ENCODE results near the gene PPRC1. TPM values are rescaled to one million over a fixed set of nuclear protein-coding genes. Genes with fewer than 3 reads are reported as not detected.
"Not testable (repeated sequence)": the region's sequence is repeated elsewhere in the genome, so short reads cannot be mapped to it uniquely, and the experiment has no call there.

Gene PPRC1
- total RNA-seq, 1 donor from 2014 or later, result 111 TPM

DNA sequence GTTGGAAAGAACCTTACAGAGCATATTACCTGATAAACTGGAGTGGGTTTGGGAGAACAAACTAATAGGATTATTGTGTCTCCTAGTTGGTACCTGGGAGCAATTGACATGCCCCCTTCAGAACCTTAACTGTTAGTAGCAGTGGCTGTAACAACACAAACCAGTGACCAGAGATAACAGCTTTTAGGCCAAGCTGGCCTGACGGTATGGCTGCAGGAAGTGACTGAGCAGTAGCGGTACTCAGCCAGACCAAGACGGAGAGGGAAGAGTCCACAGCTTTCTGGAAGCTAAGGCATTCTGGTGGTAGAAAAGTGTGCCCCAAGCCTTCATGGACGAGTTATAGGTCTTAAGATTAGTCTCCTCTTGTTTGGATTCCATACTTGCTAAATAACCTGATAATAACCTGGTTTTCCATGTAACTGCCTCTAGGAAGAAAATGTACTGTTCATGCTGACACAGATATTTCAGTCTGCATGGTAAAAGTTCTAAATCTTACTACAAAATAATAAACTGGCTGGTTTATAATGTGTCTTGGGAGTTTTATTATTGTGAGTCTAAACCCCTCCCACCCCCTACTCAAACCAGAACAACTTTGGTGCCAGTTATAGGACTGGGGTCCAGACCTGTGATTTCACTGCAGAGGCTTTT, 30.6 kb downstream of the PPRC1 start:
- DNase-seq, result no peak
- H3K9me3 Mint-ChIP-seq, result no peaks in the 10 kb centered on the region
- peaks cover 46% of the 10 kb centered on the region for H3K36me3 Mint-ChIP-seq (ENCODE audit: low read depth)
- no peak overlapping the region for H3K4me3 Mint-ChIP-seq
- intact Hi-C loops (cut with micrococcal nuclease), result no loop called here
- H3K27me3 Mint-ChIP-seq, result no peaks in the 10 kb centered on the region
- H3K27ac Mint-ChIP-seq, result no peak overlapping the region
- H3K4me1 Mint-ChIP-seq, result peaks cover 10% of the 10 kb centered on the region

DNA sequence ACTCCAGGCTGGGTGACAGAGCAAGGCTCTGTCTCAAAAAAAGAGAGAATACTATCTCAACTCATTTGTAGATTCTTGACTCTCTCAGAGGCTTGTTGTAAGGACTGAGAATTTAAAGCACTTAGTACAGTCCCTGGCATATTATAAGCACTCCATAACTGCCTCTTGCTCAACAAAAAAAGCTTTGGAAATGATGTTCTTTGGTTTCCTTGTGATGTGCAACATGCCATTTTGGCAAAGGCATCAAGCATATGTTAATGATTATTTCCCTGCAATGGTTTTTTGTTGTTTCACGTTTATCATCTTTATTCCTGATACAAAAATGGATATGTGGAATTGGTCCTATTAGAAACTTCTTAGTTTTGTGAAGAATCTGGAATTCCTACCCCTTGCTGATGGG, 35.0 kb downstream of the PPRC1 start:
- intact Hi-C loops (cut with micrococcal nuclease), result loop anchor here (2.0 to 5.0 kb wide), 3 partner anchors 179 to 309 kb away; partner anchors contain the start of gene NFKB2
- Mint-ChIP-seq H3K27me3 (peaks cover 2% of the 10 kb centered on the region), H3K4me3 (no peak overlapping the region), H3K27ac (no peak overlapping the region), H3K36me3 (ENCODE audit: low read depth) (peaks cover 12% of the 10 kb centered on the region), H3K9me3 (no peaks in the 10 kb centered on the region), H3K4me1 (peaks cover 8% of the 10 kb centered on the region)
- no peak for DNase-seq

DNA sequence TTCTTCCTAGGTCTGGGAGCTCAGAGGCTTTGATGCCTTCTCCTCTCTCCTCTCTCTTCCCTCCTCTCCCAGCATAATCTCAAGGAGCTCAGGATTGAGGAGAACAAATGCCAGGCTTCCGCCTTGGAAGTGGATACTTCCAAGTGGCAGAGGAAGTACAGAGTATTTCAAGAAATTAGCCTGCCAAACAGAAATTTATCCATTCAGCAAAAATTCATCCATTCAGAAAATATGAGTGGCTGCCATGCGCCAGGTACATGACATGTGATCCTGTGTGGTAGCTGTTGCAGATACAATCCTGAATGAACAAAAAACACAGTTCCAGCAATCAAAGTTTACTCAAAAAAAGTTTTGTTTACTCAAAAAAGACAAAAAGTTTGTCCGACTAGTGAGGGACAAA, 37.8 kb downstream of the PPRC1 start:
- H3K4me3 Mint-ChIP-seq, result no peak overlapping the region
- DNase-seq, result no peak
- H3K27ac Mint-ChIP-seq, result no peak overlapping the region
- H3K27me3 Mint-ChIP-seq, result peaks cover 3% of the 10 kb centered on the region
- H3K36me3 Mint-ChIP-seq (ENCODE audit: low read depth), result peaks cover under 1% of the 10 kb centered on the region
- no peaks in the 10 kb centered on the region for H3K9me3 Mint-ChIP-seq
- peaks cover 6% of the 10 kb centered on the region for H3K4me1 Mint-ChIP-seq
- intact Hi-C loops (cut with micrococcal nuclease), result no loop called here

DNA sequence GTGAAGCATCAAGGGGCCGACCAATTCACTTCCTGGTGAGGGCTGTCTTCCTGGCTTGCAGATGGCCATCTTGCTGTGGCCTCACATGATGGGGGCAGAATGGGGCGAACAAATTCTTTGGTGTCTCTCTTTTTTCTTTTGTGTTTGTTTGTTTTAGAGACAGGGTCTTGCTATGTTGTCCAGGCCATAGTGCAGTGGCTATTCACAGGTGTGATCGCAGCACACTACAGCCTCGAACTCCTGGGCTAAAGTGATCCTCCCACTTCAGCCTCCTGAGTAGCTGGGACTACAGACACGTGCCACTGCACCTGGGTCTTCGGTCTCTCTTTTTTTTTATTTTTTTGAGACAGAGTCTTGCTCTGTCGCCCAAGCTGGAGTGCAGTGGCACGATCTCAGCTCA, 39.4 kb downstream of the PPRC1 start:
- no peaks in the 10 kb centered on the region for H3K9me3 Mint-ChIP-seq
- H3K4me3 Mint-ChIP-seq, result no peak overlapping the region
- H3K36me3 Mint-ChIP-seq (ENCODE audit: low read depth), result no peaks in the 10 kb centered on the region
- intact Hi-C loops (cut with micrococcal nuclease), result no loop called here
- peaks cover 6% of the 10 kb centered on the region for H3K4me1 Mint-ChIP-seq
- peaks cover 5% of the 10 kb centered on the region for H3K27me3 Mint-ChIP-seq
- DNase-seq, result no peak
- H3K27ac Mint-ChIP-seq, result no peak overlapping the region

DNA sequence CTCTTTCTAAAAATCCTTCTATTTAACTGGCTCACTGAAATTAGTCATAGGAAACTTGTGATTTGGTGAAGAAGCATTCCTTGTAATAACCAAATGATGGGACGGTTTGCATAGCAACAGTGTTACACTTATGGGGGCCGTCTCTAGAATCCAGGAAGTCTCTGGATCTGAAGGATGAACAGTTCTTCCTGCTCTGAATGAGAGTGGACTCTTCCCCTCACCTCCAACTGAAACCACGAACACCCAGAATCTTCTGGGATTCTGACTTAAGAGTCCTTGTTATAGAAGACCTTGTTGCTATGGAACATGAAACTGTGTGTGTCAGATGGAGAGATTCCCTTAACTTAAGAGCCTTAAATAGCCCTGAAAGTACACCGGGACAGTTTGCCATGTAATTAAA, 42.6 kb downstream of the PPRC1 start:
- Mint-ChIP-seq H3K9me3 (no peaks in the 10 kb centered on the region), H3K4me1 (peaks cover 2% of the 10 kb centered on the region), H3K4me3 (no peak overlapping the region), H3K36me3 (ENCODE audit: low read depth) (no peaks in the 10 kb centered on the region), H3K27ac (no peak overlapping the region), H3K27me3 (peaks cover 7% of the 10 kb centered on the region)
- DNase-seq, result no peak
- intact Hi-C loops (cut with micrococcal nuclease), result no loop called here

DNA sequence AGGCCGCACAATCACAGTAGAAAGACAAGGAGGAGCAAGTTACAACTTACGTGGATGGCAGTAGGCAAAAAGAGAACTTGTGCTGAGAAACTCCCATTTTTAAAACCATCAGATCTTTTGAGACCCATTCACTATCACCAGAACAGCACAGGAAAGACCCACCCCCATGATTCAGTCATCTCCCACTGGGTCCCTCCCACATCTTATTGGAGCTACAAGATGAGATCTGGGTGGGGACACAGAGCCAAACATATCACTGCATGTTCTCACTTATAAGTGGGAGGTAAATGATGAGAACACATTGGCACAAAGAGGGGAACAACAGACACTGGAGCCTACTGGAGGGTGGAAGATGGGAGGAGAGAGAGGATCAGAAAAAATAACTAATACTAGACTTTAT, 51.8 kb downstream of the PPRC1 start:
- Mint-ChIP-seq H3K4me1 (peaks cover 15% of the 10 kb centered on the region), H3K36me3 (ENCODE audit: low read depth) (peaks cover 4% of the 10 kb centered on the region), H3K27ac (no peak overlapping the region), H3K4me3 (no peak overlapping the region), H3K9me3 (peaks cover 14% of the 10 kb centered on the region), H3K27me3 (peaks cover 6% of the 10 kb centered on the region)
- no peak for DNase-seq
- intact Hi-C loops (cut with micrococcal nuclease), result loop anchor here (5.0 kb wide), 1 partner anchor 43 kb away; the partner anchor contains the start of gene ELOVL3

DNA sequence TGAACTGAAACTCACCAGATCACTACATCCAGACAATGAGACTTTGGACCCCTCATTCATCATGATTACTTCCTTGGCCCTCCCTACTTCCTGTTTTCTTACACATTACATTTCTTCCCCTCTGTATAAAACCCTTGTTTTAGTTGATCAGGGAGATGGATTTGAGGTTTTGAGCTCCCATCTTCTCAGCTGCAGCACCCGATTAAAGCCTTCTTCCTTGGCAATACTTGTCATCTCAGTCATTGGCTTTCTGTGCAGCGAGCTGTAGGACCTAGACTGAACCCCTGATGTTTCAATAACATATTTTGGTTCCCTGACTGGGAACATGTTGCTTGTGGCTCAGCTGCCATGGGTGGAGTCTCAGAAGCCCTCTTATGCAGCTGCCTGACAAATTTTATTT, 52.4 kb downstream of the PPRC1 start:
- peaks cover 4% of the 10 kb centered on the region for H3K36me3 Mint-ChIP-seq (ENCODE audit: low read depth)
- no peak overlapping the region for H3K27ac Mint-ChIP-seq
- H3K4me3 Mint-ChIP-seq, result no peak overlapping the region
- H3K27me3 Mint-ChIP-seq, result peaks cover 6% of the 10 kb centered on the region
- no peak for DNase-seq
- H3K4me1 Mint-ChIP-seq, result peaks cover 17% of the 10 kb centered on the region
- H3K9me3 Mint-ChIP-seq, result peaks cover 14% of the 10 kb centered on the region
- intact Hi-C loops (cut with micrococcal nuclease), result loop anchor here (5.0 kb wide), 1 partner anchor 42 kb away; the partner anchor contains the start of gene ELOVL3

DNA sequence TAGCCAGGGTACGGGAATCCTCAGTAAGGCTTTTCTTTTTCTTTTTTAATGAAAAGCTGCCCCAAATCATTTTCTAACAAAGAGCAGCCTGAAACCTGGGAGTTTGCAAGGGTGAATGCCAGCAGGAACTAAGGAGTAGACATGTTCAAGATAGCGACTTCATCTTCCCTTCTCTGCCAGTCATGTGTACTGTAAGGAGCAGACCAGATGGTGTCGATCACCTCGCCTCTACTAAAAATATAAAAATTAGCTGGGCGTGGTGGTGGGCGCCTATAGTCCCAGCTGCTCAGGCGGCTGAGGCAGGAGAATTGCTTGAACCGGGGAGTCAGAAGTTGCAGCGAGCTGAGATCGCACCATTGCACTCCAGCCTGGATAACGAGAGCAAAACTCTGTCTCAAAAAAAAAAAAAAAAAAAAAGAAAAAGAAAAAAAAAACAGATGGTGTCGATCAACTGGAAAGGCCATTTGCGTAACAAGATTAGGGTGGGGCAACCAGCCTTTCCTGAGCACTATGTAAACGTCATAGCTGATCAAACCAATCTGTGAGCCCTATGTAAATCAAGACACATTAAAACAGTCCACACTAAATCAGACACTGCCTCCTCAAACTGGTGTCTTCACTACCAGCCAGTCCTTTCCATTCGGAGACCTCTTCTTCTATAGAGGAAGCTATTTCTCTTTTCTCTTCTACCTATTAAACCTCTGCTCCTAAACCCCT, 53.1 kb downstream of the PPRC1 start:
- Mint-ChIP-seq H3K27ac (peak overlapping the region; percentile 58), H3K36me3 (ENCODE audit: low read depth) (peaks cover 4% of the 10 kb centered on the region)

DNA sequence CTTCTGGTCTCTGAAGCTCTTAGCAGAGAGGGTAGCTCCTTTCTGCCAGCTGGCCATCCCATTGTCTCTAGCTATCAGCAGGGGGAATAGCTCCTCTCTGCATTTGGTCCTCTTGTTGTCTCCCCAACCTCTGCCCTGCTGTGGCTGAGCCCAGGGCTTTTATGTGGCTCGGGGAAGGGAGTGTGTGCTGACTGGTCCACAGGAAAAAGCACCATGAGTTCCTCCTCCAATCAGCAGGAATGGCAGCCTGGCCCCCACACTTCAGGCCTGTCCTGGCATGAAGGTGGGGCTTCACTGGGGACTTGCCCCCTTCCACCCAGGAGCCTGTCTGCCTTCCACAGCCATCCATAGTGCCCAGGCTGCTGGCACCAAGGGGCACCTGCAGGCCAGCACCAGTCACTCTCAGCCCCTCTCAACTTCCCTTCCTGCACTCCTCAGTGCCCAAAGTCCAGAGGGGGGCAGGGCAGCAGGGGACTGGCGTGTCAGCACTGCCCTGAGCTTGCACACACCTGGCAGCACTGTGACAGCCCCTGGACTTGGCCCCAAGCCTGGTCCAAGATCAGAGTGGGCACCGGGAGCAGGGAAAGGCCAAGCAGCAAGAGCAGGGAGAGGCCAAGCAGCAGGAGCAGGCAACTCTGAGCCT, 55.6 kb downstream of the PPRC1 start:
- H3K27ac Mint-ChIP-seq, result peak overlapping the region; percentile 49
- no peak for DNase-seq
- H3K4me1 Mint-ChIP-seq, result peaks cover 18% of the 10 kb centered on the region
- H3K4me3 Mint-ChIP-seq, result no peak overlapping the region
- H3K27me3 Mint-ChIP-seq, result peaks cover 4% of the 10 kb centered on the region
- intact Hi-C loops (cut with micrococcal nuclease), result loop anchor here (5.0 kb wide), 1 partner anchor 39 kb away; the partner anchor contains the start of gene ELOVL3
- H3K9me3 Mint-ChIP-seq, result peaks cover 23% of the 10 kb centered on the region
- peaks cover 8% of the 10 kb centered on the region for H3K36me3 Mint-ChIP-seq (ENCODE audit: low read depth)

More for the DNA sequence above, 53.1 kb downstream of the PPRC1 start:
- Mint-ChIP-seq H3K9me3 (peaks cover 14% of the 10 kb centered on the region), H3K27me3 (peaks cover 6% of the 10 kb centered on the region), H3K4me1 (peaks cover 17% of the 10 kb centered on the region), H3K4me3 (no peak overlapping the region)
- DNase-seq, result no peak
- intact Hi-C loops (cut with micrococcal nuclease), result loop anchor here (5.0 kb wide), 1 partner anchor 41 kb away; the partner anchor contains the start of gene ELOVL3

DNA sequence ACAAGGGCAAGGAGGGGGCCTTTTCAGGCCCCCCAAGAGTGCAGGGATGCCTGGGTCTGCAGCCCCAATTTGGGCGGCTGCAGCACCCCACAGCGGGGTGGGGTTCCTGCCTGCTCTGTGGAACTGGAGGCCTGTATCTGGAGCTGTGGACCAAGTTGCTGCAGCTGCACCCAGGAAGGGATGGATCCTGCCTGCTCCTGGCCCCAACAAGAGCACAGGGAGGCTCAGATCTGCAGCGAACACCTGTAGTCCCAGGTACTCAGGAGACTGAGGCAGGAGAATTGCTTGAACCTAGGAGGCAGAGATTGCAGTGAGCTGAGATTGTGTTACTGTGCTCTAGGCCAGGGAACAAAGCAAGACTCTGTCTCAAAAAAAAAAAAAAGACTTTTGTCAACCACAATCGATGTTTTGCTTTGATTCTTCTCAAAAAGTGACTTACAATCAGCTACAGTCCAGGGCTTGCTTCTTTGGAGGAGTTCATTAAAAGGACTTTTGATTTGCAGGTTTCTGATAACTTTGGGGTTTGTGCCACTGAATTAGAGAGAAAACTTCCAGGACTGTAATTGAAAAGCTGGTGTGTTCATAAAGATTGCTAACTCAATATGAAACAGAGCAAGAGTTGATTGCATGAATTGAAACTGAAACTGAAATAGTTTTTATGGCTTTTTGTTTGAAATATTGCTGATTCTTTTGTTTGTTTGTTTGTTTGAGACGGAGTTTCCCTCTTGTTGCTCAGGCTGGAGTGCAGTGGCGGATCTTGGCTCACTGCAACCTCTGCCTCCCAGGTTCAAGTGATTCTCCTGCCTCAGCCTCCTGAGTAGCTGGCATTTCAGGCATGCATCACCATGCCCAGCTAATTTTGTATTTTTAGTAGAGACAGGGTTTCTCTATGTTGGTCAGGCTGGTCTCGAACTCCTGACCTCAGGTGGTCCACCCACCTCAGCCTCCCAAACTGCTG, 56.4 kb downstream of the PPRC1 start:
- intact Hi-C loops (cut with micrococcal nuclease), result loop anchor here (1.0 to 5.0 kb wide), 2 partner anchors 8 to 38 kb away; partner anchors contain the start of gene ELOVL3
- Mint-ChIP-seq H3K27ac (peak overlapping the region; percentile 82), H3K4me3 (peak overlapping the region; percentile 41), H3K9me3 (peaks cover 22% of the 10 kb centered on the region), H3K4me1 (peaks cover 18% of the 10 kb centered on the region)
- not testable (repeated sequence) for H3K27me3 Mint-ChIP-seq; H3K36me3 Mint-ChIP-seq (ENCODE audit: low read depth)
- peak; percentile 83 for DNase-seq

DNA sequence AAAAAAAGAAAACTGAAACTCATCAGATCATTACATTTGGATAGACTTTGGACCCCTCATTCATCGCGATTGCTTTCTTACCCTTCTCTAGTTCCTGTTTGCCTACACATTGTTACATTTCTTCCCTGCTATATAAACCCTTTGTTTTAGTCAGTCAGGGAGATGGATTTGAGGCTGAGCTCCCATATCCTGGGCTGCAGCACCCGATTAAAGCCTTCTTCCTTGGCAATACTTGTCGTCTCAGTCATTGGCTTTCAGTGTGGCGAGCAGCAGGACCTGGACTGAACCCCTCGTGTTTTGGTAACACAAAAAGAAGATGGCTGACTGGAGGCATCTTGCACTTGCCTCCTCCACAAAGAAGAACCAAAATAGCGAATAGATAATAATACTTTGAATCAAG, 59.1 kb downstream of the PPRC1 start:
- peaks cover 12% of the 10 kb centered on the region for H3K9me3 Mint-ChIP-seq
- H3K36me3 Mint-ChIP-seq (ENCODE audit: low read depth), result peaks cover 5% of the 10 kb centered on the region
- no peaks in the 10 kb centered on the region for H3K27me3 Mint-ChIP-seq
- no peak overlapping the region for H3K27ac Mint-ChIP-seq
- H3K4me3 Mint-ChIP-seq, result no peak overlapping the region
- intact Hi-C loops (cut with micrococcal nuclease), result no loop called here
- DNase-seq, result no peak
- peaks cover 20% of the 10 kb centered on the region for H3K4me1 Mint-ChIP-seq

DNA sequence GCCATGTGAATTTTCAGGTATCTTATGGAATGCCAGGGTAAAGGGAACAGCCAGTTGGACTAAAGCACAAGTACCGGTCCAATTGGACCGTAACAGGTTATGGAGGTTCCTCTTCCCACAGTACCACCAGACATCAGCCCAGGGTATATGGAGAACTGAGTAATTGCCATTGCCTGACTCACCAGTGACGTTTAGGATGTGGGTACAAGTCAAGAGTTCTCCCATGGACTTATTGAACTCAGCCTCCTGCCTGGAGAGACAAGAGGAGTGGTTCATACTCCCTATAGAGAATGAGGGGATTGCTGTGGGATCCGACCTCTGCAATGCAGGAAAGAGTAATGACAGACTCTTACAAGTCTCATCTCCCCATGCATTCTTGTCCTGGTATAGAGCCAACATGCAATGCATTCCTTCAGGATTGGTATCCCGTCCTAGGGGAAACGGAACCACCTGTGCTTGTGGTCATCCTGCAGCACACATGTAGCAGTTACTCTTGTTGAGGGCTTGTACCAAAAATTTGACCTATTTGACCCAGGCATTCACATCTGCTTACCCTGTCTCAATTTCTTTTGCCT, 62.5 kb downstream of the PPRC1 start:
- DNase-seq, result no peak
- peaks cover 12% of the 10 kb centered on the region for H3K9me3 Mint-ChIP-seq
- peaks cover 4% of the 10 kb centered on the region for H3K36me3 Mint-ChIP-seq (ENCODE audit: low read depth)
- H3K27me3 Mint-ChIP-seq, result no peaks in the 10 kb centered on the region
- intact Hi-C loops (cut with micrococcal nuclease), result no loop called here
- H3K4me1 Mint-ChIP-seq, result peaks cover 8% of the 10 kb centered on the region
- H3K27ac Mint-ChIP-seq, result no peak overlapping the region
- no peak overlapping the region for H3K4me3 Mint-ChIP-seq

DNA sequence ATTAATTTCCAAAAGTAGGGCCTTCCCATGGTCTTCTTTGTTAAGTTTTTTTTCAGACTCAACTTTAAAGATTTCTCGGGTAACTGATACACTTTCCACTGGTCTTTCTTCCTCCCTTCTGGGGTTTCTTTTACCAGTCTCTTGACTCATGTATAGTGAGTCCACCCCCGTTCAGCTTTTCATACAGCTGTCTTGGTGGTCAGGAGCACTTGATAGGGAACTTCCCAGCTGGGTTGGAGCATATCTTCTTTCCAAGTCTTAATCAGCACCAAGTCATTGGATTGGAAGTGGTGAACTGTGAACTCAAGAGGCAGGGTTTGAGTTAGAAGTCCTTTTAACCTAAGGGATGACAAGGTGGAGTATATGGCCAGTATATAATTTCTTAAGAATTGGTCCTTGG, 64.1 kb downstream of the PPRC1 start:
- peak overlapping the region; percentile 74 for H3K27ac Mint-ChIP-seq
- H3K4me1 Mint-ChIP-seq, result peaks cover 8% of the 10 kb centered on the region
- H3K36me3 Mint-ChIP-seq (ENCODE audit: low read depth), result no peaks in the 10 kb centered on the region
- peaks cover 8% of the 10 kb centered on the region for H3K9me3 Mint-ChIP-seq
- no peaks in the 10 kb centered on the region for H3K27me3 Mint-ChIP-seq
- intact Hi-C loops (cut with micrococcal nuclease), result loop anchor here (1.0 kb wide), 1 partner anchor 8 kb away; no protein-coding TSS in a partner anchor
- no peak for DNase-seq
- H3K4me3 Mint-ChIP-seq, result no peak overlapping the region

Data from activated CD4-positive, alpha-beta T cell treated with anti-CD3 and anti-CD28 coated beads, Interleukin-2, amount 10 ng/mL, durations not matched to agents 24 days and 14 days (primary cell).